Measurements from ENCODE around the gene PGM5. TPM values are rescaled to one million over a fixed set of nuclear protein-coding genes. Genes with fewer than 3 reads are reported as not detected.
A peak's percentile ranks its signal among the peaks of the same experiment; 100 is the strongest.

Gene PGM5
- total RNA-seq, 1 donor from 2014 or later: 94.5 TPM

DNA sequence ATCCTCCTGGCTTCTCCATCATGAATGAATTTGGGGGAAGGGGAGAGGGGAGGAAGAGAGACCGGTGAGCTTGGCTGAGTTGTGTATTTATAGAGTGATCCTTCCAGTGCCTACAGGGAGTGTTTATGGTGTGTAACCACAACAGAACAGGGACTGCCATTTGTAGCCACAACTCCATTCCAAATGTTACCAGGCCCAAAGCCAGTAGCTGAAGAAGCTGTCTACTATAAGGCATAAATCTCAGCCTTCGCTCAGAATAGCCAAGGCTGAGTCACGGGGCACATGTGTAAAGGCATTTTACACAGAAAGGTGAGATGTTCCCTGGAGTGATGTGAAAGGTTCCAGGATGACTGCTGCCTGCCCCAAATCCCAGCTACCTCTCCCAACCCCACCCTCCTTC, 181.8 kb downstream of the PGM5 start:
- DNase-seq: peak; percentile 44

DNA sequence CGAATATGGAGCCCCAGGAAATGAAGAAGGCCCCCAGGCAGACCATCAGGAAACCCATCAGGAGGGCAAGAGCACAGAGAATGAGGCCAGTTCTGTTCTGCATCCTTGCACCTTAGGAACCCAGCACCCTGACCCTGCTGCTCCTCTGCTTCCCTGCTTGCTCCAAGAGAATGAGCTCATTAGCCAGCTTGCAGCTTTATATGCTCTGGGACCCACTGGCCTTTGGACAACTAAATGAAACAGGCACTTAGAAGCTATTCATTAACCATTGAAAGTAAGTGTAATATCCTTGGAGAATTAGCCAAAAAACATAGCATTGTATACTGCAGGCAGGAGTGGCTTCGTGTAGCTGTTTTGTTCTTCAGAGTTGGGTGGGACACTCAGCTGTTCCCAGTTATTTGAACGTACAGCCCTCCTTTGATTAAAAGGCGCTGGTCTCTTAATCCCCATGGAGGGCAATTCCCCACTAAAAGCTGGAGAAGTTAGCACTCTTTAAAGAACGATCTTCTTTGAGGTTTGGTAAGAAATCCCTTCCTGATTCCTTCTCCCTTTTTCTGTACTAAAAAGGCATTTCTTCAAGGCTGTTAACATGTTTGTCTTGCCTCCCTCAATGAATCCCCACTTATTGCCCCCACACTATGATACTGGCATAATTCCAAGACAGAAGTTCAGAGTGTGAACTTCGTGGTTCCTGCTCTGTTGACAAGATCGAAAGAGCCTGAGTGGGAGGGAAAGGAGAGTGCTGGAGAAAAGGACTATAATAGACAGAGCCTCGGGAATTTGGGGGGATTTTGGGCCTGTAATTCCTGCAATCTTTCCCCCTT, 184.5 kb downstream of the PGM5 start, which contains the start of gene TMEM252:
Gene TMEM252, minus strand, starts transcription at position 172 of the 824 bp plus-strand sequence. Its CDS starts 69 bp downstream, at position 103.
- DNase-seq: peak; percentile 45

DNA sequence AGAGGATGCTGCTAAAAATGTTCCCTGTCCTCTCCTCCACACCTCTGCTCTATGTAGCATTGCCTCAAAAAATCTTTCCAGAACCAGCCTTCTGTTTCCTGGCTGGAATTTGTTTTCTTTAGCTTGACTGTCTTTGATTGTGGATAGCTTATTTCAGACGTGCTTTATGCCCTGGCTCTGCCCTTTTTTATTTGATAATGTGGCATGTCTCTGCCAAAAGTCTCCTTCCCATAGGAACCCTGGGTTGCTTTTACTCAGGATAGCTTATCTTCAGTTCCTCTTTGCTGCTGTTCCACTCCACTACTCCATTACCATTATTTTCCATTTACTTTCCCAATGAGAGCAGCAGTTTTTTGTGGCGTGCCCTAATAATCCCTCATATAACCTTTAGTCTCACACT, 185.2 kb downstream of the PGM5 start:
- no peak for DNase-seq

DNA sequence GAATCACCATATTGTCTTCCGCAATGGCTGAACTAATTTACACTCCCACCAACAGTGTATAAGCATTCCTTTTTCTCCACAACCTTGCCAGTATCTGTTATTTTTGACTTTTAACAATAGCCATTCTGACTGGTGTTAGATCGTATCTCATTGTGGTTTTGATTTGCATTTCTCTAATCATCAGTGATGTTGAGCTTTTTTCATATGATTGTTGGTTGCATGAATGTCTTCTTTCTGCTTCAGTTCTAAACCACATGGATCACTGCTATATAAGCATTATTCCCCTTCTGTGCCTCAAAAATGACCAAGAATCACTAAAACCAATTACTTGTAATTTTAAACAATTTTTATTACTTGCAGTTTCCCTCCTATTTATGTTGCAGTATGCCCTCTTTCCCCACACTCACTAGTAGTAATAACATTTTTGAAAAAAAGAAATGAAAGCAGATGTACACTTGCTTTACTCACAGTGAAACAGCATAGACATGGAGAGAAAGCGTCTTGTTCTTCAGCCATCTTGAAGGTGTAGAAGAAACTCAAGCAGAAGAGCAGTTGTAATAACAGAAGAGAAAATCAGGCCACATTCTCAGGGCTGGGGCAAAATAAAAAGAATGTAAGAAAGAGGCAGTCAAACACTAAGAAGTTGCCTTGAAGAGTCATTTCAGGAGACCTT, 188.8 kb downstream of the PGM5 start:
- DNase-seq: no peak

DNA sequence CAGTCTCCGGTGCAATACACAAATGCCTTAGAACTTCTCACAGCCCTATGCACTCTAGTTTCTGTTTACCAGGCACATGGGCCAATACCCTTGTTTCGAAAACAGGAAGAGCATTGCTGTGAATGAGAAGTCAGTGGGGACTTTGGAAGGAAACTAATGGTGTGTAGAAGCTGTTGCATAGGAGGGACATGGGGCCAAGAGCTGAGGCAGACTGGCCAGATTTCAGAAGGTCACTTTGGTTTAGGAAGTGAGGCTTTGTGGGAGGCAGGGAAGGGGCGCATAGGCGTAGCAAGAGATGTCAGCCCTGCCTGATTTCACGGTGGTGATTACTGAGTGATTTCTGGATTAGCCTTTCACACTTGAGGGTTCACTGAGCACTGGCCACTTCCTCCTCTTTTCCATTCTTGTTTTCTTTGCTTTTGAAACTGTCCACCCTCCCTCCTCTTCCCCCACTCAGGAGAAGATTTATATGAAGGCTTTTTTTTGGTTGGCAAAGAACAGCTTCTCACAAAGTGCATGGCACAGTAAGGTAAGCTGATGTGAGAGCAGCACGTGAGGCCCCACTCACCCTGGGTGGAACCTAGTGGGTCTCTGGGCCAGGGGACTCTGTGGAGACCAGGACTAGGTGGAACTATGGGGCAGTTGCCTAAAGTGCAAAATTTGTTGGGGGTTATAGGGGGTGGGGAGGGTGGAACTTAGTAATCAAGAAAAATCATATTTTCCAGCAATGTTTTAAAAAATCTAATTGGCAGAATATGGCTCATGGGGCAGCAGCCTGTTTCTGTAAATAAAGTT, 190.4 kb downstream of the PGM5 start:
- DNase-seq: no peak

DNA sequence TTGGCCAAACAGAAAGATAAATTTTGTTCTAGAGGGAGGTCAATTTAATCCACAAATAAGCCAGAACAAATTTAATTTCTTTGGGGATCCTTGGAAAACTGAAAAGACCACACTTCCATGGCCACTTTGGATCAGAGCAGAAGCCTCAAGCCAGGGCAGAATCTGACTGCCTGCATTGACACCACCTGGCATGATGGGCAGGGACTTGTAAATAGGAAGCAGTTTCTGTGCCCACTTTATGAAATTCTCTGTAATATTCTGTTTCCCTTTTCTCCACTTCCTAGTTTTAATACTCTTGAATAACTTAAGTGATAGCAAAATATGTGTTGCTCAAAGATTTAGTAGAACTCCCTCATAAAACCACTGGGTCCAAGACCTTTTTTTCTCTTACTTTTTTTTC, 191.0 kb downstream of the PGM5 start:
- DNase-seq: no peak

DNA sequence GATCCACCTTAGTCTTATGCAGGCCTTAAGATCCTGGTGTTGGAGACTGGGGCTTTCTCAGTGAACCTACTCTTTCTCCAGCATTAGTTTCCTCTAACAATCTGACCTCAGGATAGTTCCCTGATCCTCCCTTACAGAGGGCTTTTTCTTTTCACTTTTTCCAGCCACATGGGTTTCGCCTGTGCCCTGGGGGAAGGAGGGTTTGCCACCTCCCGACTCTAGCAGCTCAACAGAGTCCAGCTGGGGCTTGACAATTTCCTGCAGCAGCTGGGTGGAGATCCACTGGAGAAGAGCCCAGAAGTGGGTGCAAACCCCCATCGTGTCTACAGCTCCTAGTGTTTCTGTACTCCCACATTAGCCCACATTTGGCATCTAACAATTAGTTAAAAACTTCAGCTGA, 191.8 kb downstream of the PGM5 start:
- DNase-seq: no peak

DNA sequence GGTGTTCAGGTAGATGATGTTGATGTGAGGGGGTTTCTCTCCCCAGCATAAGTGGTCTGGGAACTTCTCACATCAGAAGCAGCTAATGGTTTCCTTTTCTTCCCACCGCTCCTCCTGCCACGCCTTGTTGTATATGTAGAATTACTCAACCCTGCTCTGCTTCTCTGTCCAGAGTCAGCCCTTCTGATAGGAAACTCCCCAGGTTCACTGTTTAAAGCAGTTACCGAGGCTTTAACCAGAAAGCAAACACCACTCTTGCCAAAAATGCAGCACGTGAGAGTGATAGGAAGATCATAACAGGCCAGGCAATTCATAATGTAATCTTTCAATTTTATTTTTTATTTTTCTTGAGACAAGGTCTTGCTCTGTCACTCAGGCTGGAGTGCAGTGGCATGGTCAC, 194.8 kb downstream of the PGM5 start:
- DNase-seq: no peak

DNA sequence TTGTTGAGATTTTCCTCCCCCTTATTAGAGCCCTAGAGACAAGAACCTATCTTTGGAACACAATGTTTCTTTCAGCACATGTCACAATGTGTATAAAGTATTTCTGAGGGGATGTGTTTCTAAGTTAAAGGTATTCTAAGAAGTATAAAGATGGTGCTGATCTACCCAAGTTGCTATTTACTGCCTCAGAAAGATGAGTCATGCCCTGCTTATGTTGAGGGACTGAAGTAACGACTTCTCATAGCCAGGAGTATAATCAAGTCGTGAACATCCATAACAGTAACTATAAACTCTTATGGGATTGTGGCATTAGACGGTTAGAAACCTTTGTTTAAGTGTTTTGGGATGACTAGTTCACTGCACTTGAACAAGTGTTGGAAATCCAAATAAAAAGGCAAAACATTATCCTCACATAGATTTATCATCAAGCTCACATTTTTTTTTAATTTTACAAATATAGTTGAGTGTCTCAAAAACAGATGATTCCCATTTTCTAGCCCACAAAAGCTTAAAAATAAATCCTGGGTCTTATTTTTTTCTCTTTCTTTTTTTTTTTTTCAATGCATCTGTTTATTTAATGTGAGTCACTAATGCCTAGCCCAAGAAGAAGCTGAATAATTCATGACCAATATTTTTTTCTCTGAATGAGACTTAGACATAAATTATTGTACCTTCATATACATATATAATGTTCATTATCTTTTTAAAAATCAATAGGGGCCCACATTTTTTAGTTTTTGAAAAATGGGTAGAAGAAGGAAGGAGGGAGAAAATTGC, 196.5 kb downstream of the PGM5 start:
- no peak for DNase-seq

DNA sequence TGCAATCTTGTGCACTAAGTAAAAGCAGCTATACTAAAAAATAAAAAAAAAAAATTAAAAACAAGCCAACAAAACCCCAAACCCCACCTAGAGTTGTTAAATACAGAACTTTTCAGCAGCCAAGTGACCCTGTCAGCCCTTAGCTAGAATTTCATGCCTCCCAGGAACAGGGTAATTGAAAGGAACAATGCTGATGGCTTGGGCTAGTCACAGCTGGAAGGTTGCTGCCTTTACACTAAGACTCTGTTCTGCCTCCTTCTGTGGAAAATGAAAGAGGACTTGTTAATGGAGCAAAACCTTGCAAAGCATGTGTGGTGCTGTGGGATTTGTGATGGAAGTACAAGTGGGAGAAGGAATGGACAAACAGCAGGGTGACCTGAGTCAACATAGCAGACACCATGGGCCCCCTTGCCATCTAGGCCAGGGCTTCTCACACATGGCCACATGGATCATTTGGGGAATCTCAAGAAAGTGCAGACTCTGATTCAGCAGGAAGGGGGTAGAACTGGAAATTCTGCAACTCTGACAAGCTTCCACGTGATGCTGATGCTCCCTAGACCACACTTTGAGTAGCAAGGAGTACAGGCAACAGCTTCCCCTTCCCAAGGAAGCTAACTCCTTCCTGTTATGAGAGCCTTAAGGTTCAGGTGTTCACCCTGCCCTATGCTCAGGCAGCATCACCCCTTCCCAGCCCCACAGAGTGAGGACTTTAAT, 199.2 kb downstream of the PGM5 start:
- DNase-seq: no peak

DNA sequence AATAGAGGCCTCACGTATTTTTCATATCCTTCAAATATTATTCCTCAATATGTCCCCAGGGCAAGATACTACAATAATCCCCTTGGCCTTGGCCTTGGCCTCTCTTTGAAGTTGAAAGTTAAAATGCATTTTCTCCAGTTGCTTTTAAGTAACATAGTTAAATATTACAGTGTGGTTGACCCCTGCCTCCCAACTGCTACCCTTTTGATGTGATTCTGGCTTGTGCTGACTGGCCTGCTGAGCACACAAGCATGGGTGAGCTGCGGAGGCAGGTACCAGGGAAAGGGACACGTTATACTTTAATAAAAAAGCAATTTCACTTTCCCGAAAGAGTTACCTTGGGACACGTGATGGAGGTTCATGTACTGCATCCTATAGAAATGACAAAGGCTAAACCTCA, 202.1 kb downstream of the PGM5 start:
- no peak for DNase-seq

DNA sequence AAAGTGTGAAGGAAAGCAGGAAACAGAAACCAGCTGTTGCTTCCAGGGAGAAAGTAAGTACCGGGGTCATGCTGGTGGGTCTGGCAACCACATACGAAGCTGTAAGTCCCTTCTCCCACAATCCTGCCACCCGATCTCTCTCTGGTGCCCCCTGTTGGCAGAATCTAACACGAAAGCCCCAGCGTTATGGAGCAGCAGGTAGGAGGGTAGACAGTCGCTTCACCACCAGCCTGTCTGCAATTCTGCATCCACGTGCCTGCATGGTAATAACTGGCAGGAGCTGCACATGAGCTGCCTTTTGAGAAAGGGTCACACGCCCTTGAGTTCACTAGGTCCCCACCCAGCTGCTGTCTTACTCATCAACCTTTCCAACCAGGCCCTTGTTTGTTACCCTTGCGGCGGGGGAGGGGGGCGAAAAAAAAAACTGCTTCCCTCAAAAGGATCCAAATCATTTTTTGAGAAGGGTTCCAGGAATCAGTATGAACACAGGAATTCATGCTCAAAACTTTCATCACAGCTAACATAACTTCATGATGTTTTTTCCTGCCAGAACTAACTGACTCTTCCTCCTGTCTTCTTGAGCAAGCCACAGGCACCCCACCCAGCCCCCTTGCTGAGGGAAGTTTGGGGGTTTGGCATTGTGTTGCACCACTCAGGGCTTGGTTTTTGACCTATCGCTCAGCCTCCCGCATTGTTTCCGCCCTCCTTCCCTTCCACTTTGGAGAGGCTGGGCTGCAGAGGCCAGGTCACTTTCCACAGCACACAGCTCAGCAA, 203.8 kb downstream of the PGM5 start:
- DNase-seq: peak; percentile 38

DNA sequence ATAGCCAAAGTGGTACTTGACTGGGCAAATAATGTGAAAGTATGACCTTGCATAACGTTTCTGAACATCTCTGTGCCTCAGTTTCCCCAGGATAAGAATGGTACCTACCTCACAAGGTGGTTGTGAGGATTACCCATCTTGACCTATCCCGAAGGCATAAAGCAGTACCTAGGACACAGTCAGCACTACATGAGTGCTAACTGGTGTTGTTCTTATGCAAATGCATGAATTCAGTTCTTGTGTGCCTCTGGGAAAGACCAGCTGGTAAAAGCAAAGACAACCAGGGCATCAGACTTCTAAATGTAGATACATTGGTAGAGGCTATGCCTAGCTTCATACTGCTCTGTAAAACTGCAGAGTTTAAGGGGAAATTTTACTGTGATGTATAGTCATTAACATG, 206.1 kb downstream of the PGM5 start:
- no peak for DNase-seq

DNA sequence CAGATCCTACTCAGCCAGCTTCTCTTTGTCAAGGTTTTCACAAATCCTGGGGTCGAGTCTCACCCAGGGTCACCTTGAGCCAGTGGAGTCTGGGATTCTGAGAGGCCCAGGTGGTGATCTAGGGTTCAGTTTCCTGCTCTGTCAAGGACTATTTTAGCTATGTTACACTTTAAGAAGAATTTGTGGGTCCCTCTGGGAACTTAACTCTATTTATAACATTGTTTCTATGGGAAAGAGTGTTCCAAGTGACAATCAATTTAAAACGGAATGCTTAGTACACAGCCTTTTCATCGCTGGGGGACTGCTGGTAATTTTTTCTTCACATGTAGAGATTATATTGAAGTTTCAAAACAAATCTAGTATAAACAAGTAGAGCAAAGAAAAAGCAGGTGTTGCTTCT, 211.2 kb downstream of the PGM5 start:
- DNase-seq: peak; percentile 69

DNA sequence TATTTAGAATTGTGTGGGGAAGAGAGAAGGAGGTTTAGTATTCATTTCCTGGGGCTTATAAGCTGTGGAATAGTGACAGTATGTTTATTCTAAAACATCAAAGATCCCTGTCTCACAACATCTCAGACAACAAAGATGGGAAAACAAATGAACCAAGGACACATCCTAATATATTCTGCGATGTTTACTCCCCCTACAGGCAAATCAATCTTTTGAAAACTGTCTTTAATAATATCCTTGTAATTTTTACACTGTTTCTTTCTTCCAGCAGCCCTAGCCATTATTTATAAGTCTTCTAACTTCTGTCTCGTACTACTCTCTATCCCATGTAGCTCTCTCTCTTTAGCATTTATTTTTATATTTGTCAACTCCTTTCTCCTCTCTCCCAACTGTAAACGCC, 217.7 kb downstream of the PGM5 start:
- DNase-seq: no peak

DNA sequence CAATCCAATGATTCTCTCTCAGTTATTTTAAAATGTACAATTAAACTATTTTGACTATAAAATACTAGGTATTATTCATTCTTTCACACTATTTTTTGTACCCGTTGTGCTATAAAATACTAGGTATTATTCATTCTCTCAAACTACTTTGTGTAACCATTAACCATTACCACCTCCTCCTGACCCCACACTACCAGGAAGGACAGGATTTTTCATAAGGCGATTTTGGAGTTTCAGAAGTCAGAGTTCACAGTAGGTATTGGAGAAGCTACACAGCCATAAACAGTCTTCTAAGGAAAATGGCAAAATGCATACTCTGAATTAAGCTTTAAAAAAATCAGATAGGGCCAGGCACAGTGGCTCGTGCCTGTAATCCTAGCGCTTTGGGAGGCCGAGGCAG, 219.4 kb downstream of the PGM5 start:
- DNase-seq: no peak

DNA sequence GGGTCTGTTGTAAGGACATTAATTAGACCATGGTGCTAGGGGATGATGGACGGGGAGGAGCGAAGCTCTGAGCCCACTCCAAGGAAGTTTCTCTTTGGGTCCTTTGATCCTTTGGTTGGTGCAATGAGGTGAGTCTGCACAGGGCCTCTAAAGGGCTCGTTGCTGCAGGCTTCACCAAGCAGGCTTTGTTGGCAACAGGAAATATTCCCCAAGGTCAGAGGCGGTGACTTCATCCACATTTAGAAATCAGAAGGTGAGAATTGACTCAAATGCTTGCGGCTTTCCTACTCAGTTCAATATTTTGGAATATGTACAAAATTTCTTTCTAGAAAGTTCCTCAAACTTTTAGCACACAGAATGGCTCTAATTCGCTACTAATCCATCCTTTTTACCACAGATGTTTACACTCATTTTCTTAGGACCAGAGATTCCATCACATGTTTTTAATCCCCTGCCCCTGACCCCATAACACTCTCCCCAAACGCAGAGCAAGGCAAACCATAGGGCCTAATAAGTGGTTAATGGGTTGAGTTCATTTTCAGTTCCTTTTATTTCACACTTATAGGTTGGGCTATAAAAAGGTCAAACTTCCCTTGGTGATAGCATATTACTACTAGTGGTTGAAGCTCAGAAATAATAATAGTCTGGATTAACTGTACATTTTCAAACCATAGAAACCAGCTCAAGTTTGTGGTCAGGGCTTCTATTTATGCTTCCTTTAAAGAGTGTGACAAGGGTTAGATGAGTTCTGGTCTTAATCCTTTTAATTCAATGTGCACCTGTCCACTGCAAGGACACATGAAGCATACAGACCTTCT, 221.6 kb downstream of the PGM5 start:
- DNase-seq: peak; percentile 20

Data from tongue (tissue), 2 donors.